ENCODE data around the gene PALM3. TPM values are rescaled to one million over a fixed set of nuclear protein-coding genes. Genes with fewer than 3 reads are reported as not detected.
A peak's percentile ranks its signal among the peaks of the same experiment; 100 is the strongest.

PALM3 gene
- total and polyA plus RNA-seq, 2 donors (not counting 3 experiments of a cell fraction or from before 2014, with no cell fraction given), result 0.08 to 0.31 TPM

DNA sequence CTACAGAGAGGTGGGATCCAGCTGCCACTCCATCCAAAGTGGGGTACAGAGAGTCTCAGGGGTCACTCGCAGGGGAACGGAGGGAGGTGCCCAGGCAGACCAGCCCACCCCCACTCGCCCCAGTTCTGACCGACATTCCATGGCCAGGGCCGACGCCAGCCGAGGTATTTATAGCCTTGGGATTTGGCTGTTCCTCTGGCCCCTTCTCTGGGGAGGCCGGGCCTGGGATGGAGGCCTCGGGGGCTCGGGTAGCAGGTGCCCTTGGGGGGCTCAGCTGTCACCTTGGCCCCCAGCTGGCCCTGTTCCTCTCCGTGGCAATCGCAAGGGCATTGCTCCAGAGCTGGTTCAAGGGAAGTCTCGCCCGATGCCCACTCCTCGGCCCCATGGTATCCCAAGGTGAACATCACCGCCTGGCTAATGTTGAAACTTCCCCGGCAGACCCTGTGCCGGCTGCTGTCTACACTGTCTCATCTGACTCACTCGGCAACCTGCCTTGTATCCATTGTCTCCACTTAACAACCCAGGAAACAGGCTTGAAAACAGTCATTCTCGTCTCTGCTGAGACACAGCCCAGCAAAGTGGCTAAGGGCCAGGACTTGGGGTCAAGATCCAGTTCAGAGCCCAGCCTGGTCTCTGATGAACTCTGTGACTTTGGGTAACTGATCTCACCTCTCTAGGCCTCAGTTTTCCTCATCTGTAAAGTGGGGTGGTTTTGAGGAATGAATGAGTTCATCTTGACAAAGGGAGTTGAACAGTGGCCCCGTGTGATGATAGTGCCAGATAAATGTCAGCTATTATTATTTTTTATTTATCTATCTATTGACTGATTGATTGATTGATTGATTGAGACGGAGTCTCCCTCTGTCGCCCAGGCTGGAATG, 45.9 kb upstream of the PALM3 start:
- Histone ChIP-seq H4K20me1 (replicated peaks; ENCODE audit: control insufficient read depth, extremely low read depth, insufficient read depth, low read length) (no peaks in the 10 kb centered on the region), H3K79me2 (ENCODE audit: control insufficient read depth, insufficient read depth, low read length) (peaks cover 3% of the 10 kb centered on the region), H3K4me1 (ENCODE audit: control insufficient read depth, extremely low read depth, insufficient read depth, low read length) (peaks cover 6% of the 10 kb centered on the region), H3K27ac (ENCODE audit: insufficient read depth, low read depth, low read length) (peak overlapping the region; percentile 60), H3K9me3 (replicated peaks; ENCODE audit: control insufficient read depth, insufficient read depth, low read length) (no peaks in the 10 kb centered on the region), H3K9me1 (replicated peaks; ENCODE audit: control insufficient read depth, extremely low read depth, insufficient read depth, low read length) (no peaks in the 10 kb centered on the region), H3K36me3 (ENCODE audit: control insufficient read depth in 2 of 2, extremely low read depth in 1 of 2, insufficient read depth in 2 of 2, low read length in 2 of 2) (peaks cover 0 to 6% of the 10 kb centered on the region in 2 experiments), H2AFZ (ENCODE audit: low read depth, low read length) (no peak overlapping the region), H3K9ac (replicated peaks; ENCODE audit: extremely low read depth, insufficient read depth, low read length) (peak overlapping the region; percentile 51), H3K4me2 (ENCODE audit: insufficient read depth, low read length) (no peak overlapping the region), H3K4me3 (replicated peaks in 1 of 3; ENCODE audit: insufficient read depth in 1 of 3, low read depth in 1 of 3, low read length in 3 of 3) (no peak overlapping the region), H3K27me3 (ENCODE audit: control insufficient read depth in 2 of 2, insufficient read depth in 2 of 2, low read length in 2 of 2) (no peaks in the 10 kb centered on the region)
- ChIA-PET CTCF (interaction anchor here (1.5 kb wide), 1 partner anchor 29 kb away, joined by 5 read pairs; the partner anchor contains the start of gene ASF1B), POLR2A (no interaction called here)
- TF ChIP-seq JUN (IDR thresholded peaks at IDR 0.05; ENCODE audit: borderline replicate concordance, insufficient read depth, insufficient read length, low read depth) (peak; percentile 39), POLR2A (IDR thresholded peaks at IDR 0.05; ENCODE audit: low read depth, low read length) (no peak)
- dilution Hi-C loops (cut with MboI; ENCODE audit: extremely low pct_ligation_motif_present, low sequenced_read_pairs) (no loop called here), intact Hi-C loops (cut with micrococcal nuclease) (no loop called here)
- FAIRE-seq (peak; percentile 93), DNase-seq (ENCODE audit: low read depth, low spot score) (peak; percentile 57)
- no TSS peak for BruUV-seq (replicated peaks)

DNA sequence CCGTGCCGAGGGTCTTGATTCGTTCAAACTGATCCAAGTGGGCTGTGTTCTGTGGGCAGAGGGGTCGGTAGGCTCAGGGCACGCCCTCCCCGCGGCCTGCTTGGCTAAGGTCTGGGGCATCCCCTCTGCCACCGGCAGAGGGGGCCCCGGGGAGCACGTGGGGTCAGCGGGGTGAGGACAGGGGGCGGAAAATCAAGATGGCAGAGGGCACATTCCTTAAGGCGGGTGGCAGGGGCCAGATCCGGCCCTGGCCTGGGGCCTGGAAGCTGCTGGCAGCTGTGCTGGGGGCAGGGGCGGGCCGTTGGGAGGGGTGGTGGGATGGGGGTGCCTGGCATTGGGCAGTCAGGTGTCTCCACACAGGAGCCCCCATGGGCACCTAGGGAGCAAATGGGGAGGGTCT, 45.0 kb upstream of the PALM3 start:
- Histone ChIP-seq H3K36me3 (ENCODE audit: control insufficient read depth in 2 of 2, extremely low read depth in 1 of 2, insufficient read depth in 2 of 2, low read length in 2 of 2) (peaks cover 0 to 14% of the 10 kb centered on the region in 2 experiments), H4K20me1 (replicated peaks; ENCODE audit: control insufficient read depth, extremely low read depth, insufficient read depth, low read length) (no peaks in the 10 kb centered on the region), H3K4me3 (replicated peaks in 1 of 3; ENCODE audit: insufficient read depth in 1 of 3, low read depth in 1 of 3, low read length in 3 of 3) (no peak overlapping the region), H3K9ac (replicated peaks; ENCODE audit: extremely low read depth, insufficient read depth, low read length) (no peak overlapping the region), H2AFZ (ENCODE audit: low read depth, low read length) (no peak overlapping the region), H3K79me2 (ENCODE audit: control insufficient read depth, insufficient read depth, low read length) (no peaks in the 10 kb centered on the region), H3K27ac (ENCODE audit: insufficient read depth, low read depth, low read length) (no peak overlapping the region), H3K9me3 (replicated peaks; ENCODE audit: control insufficient read depth, insufficient read depth, low read length) (no peaks in the 10 kb centered on the region), H3K4me1 (ENCODE audit: control insufficient read depth, extremely low read depth, insufficient read depth, low read length) (peaks cover 4% of the 10 kb centered on the region), H3K4me2 (ENCODE audit: insufficient read depth, low read length) (no peak overlapping the region), H3K9me1 (replicated peaks; ENCODE audit: control insufficient read depth, extremely low read depth, insufficient read depth, low read length) (no peaks in the 10 kb centered on the region), H3K27me3 (ENCODE audit: control insufficient read depth in 2 of 2, insufficient read depth in 2 of 2, low read length in 2 of 2) (no peaks in the 10 kb centered on the region)
- dilution Hi-C loops (cut with MboI; ENCODE audit: extremely low pct_ligation_motif_present, low sequenced_read_pairs), result no loop called here
- BruUV-seq (replicated peaks), result no TSS peak
- FAIRE-seq, result no peak
- no peak for TF ChIP-seq MYC (IDR thresholded peaks at IDR 0.05; ENCODE audit: low read depth, low read length)
- no peak for TF ChIP-seq EZH2 (IDR thresholded peaks at IDR 0.05; ENCODE audit: borderline replicate concordance, low read depth, low read length, severe bottlenecking)
- TF ChIP-seq, protein P1, sequence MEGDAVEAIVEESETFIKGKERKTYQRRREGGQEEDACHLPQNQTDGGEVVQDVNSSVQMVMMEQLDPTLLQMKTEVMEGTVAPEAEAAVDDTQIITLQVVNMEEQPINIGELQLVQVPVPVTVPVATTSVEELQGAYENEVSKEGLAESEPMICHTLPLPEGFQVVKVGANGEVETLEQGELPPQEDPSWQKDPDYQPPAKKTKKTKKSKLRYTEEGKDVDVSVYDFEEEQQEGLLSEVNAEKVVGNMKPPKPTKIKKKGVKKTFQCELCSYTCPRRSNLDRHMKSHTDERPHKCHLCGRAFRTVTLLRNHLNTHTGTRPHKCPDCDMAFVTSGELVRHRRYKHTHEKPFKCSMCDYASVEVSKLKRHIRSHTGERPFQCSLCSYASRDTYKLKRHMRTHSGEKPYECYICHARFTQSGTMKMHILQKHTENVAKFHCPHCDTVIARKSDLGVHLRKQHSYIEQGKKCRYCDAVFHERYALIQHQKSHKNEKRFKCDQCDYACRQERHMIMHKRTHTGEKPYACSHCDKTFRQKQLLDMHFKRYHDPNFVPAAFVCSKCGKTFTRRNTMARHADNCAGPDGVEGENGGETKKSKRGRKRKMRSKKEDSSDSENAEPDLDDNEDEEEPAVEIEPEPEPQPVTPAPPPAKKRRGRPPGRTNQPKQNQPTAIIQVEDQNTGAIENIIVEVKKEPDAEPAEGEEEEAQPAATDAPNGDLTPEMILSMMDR (IDR thresholded peaks at IDR 0.05; ENCODE audit: extremely low read depth in 1 of 2, insufficient read depth in 1 of 2, low read depth in 1 of 2, low read length in 2 of 2), result no peak
- no peak for TF ChIP-seq POLR2A (IDR thresholded peaks at IDR 0.05; ENCODE audit: low read depth, low read length)
- TF ChIP-seq POLR2AphosphoS5 (IDR thresholded peaks at IDR 0.05; ENCODE audit: insufficient read depth, low read depth, low read length), result no peak
- TF ChIP-seq GATA2 (IDR thresholded peaks at IDR 0.05; ENCODE audit: insufficient read depth, insufficient read length, low read depth, low read length), result no peak
- TF ChIP-seq, protein P2, sequence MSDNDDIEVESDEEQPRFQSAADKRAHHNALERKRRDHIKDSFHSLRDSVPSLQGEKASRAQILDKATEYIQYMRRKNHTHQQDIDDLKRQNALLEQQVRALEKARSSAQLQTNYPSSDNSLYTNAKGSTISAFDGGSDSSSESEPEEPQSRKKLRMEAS (IDR thresholded peaks at IDR 0.05; ENCODE audit: insufficient read depth, insufficient read length), result no peak
- TF ChIP-seq JUN (IDR thresholded peaks at IDR 0.05; ENCODE audit: borderline replicate concordance, insufficient read depth, insufficient read length, low read depth), result no peak
- TF ChIP-seq FOS (IDR thresholded peaks at IDR 0.05; ENCODE audit: borderline replicate concordance, insufficient read depth, low read length), result no peak
- intact Hi-C loops (cut with micrococcal nuclease), result no loop called here
- ChIA-PET POLR2A (no interaction called here), CTCF (no interaction called here)
- DNase-seq (ENCODE audit: low read depth, low spot score), result no peak

Data from endothelial cell of umbilical vein (primary cell).